GM19324 (cell line): ENCODE results near the gene TAMALIN.

Experiments
- ATAC-seq: cut with Tn5 transposase; IDR thresholded peaks from one replicate; pipeline ENCODE4 v1.9.1; 2021; ENCODE audit warnings: mild to moderate bottlenecking, moderate library complexity; ENCODE audit not compliant: unreplicated experiment, low FRiP score

TAMALIN gene

DNA sequence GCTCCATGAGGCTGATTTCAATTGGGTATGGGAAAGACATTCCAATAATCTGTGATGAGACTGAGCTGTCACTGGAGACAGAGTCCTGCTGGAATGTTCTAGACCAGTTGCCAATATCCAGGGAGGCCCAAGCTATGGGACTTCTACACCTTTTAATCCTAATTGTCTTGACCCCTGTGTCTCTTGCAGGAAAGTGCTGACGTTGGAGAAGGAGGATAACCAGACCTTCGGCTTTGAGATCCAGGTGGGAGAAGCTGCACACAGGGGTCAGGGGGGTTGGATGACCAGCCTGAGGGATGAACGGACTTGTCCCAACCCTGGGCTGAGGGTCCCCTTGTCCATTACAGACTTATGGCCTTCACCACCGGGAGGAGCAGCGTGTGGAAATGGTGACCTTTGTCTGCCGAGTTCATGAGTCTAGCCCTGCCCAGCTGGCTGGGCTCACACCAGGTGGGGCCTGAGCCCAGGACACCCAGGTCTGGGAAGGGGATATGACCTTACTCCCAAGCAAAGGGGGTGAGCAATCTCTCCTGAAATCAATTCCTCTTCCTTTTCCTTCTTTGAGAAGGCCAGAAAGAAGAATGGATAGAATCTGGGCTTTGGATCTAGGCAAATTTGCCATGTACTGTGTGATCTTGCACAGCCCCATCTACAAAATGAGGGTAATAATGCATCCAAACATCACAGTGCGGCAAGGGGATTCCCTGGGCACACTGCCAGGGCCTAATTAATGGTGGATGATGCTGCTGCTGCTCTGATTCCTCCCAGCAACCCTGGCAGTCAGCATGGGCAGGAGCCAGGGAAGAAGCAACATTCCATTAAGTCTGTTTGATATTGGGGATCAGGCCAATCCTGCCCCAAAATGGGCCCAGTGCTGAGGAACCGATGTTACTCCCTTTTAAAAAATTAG, 4.2 kb downstream of the TAMALIN start:
- no peak for ATAC-seq

GRCh38 chr12:52011602-52012214, 5.0 kb downstream of the TAMALIN start:
- no peak for ATAC-seq

DNA sequence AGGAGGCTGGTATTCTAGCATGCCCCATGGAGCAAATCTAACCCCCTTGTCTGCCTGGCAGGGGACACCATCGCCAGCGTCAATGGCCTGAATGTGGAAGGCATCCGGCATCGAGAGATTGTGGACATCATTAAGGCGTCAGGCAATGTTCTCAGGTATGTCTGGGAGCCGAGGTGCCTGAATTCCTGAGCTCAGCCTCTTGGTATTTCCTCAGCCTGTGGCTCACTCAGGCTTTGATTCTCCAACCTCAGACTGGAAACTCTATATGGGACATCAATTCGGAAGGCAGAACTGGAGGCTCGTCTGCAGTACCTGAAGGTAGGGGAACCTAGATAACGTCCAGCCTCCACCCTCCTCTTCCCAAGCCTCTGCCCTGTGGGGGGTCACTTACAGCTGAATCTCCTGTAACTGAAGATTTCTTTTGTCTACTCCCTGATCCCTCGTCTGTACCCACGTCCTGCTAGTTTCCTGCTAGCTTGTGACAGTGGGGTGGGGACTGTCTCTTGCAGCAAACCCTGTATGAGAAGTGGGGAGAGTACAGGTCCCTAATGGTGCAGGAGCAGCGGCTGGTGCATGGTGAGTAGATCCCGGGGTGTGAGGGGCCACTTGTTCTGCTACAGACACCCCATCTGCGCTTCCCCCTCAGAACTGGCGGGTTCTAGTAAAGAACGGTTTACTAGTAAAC, 7.0 kb downstream of the TAMALIN start:
- no peak for ATAC-seq

GRCh38 chr12:52014567-52015530, 8.1 kb downstream of the TAMALIN start:
- ATAC-seq: no peak

DNA sequence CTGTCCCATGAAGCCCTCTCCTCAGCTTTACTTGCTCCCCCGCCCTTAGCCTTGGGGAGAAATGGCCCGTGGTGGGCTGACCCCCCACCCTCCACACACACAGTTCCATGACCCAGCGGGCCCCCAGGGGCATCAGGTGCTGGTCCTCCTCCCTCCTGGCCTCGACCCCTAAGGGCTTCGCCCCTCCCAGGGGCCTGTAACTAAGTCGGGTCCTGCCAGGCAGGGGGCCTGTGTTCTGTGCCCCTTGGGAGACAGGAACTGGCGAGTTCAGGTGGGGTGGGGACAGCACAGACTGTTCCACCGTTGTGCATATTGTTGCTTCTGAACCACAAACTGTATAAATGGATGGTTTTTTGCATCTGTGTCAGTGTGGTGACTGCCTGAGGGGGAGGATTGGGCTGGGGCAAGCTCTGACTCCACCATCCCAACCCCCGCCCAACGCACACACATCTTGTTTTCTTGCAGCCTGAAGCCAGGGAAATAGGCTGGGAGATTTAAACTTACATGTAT, 8.8 kb downstream of the TAMALIN start:
- no peak for ATAC-seq

GRCh38 chr12:52018433-52019112, 11.8 kb downstream of the TAMALIN start:
- no peak for ATAC-seq

DNA sequence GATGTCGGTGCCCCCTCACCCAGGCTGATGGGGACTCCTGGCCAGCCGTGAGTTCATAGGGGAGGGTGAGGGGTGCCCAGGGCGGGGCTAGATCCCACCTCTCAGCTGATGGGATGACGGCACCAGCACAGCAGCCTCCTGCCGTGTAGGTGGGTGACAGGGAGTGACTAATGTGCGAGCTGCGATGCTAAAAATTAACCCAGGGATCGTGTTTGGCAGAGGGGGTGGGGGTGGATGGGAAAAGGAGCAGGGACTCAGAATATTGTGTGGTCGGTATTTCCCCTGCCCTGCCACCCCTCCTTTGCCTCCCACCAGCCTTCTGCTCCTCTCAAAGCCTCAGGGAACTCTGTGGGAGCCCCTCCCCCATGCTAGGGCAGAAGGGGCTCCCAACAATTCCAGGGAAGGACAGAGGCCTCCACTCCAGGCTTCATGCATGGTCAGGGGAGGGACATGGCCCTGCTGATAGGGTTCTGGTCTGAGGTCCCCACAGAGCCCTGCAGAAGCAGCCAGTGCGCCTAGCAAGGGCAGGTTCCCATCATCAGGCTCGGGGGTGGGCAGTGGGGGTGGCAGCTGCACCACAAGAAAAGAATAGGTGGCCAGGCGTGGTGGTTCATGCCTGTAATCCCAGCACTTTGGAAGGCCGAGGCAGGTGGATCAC, 12.5 kb downstream of the TAMALIN start:
- ATAC-seq: no peak

DNA sequence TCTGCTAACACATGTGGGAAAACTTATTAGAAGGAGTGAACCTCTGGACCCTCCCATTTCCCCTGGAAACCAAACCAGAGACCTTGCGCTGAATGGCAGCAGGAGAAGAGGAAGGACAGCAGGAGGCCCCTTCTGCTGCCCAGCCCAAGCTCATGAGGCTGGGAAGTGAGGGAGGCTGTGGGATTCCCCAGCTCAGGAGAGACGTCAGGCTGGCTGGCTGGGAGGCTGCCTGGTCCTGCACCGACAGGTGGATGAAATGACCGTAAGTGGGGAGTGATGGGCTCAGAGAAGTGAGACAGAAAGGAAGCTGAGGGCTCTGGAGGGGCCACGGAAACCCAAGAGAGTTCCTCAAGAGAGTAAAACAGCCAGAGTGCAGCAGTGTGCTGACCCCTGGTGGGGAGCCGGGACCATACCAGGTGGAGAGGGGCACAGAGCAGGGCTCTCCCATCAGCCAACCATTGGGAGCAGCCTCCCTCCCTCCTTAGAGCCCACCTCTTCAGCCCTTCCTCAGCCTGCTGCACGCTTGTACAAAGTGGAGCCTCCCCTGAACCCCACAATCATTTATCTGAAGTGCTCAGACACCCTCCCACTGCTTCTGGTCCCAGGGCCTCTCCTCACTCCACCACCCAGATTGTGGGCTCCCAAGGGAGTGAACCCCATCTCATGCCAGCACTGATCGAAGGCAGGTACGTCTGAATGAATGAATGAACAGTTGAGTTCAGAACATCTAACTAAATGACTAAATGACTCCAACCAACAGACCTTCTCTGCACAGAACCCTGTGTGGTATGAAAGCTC, 14.0 kb downstream of the TAMALIN start:
- no peak for ATAC-seq

DNA sequence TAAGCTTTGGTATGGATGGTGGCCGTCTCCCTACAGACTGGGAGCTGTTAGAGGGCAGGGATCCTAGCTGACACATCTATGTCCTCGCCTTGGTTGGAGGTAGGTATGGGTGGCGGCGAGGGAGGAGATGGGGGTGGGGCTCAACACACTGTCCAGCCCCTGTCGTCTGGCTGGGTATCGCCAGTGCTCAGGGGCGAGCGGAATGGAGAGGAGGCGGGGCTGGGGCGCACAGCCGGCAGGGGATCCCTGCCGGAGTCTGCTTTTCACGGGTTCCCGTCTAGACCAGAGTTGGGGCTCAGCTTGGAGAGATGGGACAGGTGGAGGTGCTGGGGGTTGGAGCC, 16.1 kb downstream of the TAMALIN start:
- ATAC-seq: no peak

- no peak for ATAC-seq
Measured at GRCh38 chr12:52023182-52023975, 16.6 kb downstream of the TAMALIN start.

- no peak for ATAC-seq
Measured at GRCh38 chr12:52023976-52024688, 17.4 kb downstream of the TAMALIN start.

GRCh38 chr12:52024845-52025230, 18.1 kb downstream of the TAMALIN start:
- no peak for ATAC-seq

DNA sequence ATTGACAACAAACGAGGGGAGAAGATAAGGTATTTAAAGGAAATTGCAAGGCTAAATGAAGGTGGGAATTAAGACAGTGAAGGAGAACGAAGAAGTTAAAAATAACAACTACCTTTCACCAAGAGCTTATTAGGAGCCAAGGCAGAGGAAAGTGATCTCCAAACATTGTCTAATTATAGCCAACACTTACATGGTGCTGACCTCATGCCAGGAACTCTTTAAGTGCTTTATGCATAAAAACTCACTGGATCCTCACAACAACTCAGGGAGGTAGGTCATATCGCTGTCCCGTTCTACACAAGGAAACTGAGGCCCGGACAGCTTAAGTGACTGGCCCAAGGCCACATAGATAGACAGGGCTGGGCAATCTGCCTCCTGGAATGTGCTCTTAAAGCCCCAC, 19.5 kb downstream of the TAMALIN start:
- ATAC-seq: no peak

DNA sequence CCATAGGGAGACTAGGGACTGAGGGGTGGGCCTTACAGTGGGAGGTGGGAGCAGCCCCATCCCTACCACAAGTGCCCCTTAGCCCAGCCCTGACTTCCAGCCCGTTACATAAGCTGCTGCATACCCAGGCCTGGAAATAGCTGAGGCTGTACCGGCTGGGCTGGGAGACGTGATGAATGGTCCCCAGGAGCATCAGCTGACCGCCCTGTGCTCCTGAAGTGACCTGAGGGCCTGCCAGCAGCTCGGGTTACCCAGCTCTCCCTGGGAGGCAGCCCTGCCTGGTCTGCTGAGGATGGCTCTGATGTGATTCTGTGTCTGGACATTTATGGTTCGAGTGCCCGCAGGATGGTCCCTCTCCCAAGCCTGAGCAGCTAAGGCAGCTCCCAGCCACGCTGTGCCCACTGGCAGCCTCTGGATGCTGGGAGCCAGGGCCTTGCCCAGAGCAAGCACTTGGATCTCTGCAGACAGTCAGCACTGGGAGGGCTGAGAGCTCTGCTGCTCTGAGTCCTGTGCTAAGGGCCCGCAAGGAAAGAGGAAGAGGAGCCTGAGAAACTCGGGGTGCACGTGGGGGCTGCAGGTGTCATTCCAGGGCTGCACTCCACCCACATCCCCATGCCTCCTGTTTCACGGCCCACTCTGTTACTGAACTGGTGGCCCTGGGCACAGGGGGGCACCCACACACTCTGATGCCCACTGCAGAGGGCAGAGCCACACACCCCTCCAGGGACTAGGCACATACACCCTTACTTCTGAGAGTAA, 20.5 kb downstream of the TAMALIN start:
- ATAC-seq: no peak

GRCh38 chr12:52029685-52030084, 22.9 kb downstream of the TAMALIN start:
- no peak for ATAC-seq

GRCh38 chr12:52032446-52032803, 25.7 kb downstream of the TAMALIN start:
- ATAC-seq: no peak
